Dendritic cell treated with granulocyte-macrophage colony-stimulating factor and Interleukin-4, amounts not matched to agents 40 ng/mL and 50 ng/mL, for 4 days (primary cell): ENCODE data around the gene INHBC.
"Not testable (repeated sequence)": the region's sequence is repeated elsewhere in the genome, so short reads cannot be mapped to it uniquely, and the experiment has no call there.

Experiments used
- H3K27ac Mint-ChIP-seq: one replicate; pipeline ENCODE4 v1.8.0; 2022; ENCODE audit warnings: mild to moderate bottlenecking, mixed read lengths
- H3K27me3 Mint-ChIP-seq: one replicate; pipeline ENCODE4 v1.8.0; 2022; ENCODE audit warnings: mild to moderate bottlenecking, mixed read lengths
- H3K36me3 Mint-ChIP-seq: one replicate; pipeline ENCODE4 v1.8.0; 2022; ENCODE audit warnings: low read depth, mixed read lengths
- H3K4me1 Mint-ChIP-seq: one replicate; pipeline ENCODE4 v1.8.0; 2022; ENCODE audit warnings: low read depth, mixed read lengths
- H3K4me3 Mint-ChIP-seq: one replicate; pipeline ENCODE4 v1.8.0; 2022; ENCODE audit warnings: mild to moderate bottlenecking, moderate library complexity, mixed read lengths
- H3K9me3 Mint-ChIP-seq: one replicate; pipeline ENCODE4 v1.8.0; 2022; ENCODE audit warnings: mixed read lengths
- intact Hi-C: fragments of 100-400 bp; cut with micrococcal nuclease; formaldehyde crosslinking; loops from one replicate; pipeline ENCODE4 v1.15.0; 2022

Gene INHBC

DNA sequence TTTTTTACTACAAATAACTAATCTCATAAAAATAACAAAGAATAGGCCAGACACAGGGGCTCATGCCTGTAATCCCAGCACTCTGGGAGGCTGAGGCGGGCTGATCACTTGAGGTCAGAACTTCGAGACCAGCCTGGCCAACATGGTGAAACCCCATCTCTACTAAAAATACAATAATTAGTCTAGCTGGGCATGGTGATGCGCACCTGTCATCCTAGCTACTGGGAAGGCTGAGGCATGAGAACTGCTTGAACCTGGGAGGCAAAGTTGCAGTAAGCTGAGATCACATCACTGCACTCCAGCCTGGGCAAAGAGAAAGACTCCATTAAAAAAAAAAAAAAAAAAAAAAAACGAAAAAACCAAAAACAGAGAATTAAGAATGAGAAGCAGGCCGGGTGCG lies 20.4 kb upstream of the INHBC start:
- H3K36me3 Mint-ChIP-seq: peaks cover 52% of the 10 kb centered on the region
- H3K4me3 Mint-ChIP-seq, H3K27ac Mint-ChIP-seq, intact Hi-C loops, H3K27me3 Mint-ChIP-seq, H3K9me3 Mint-ChIP-seq: not testable (repeated sequence)
- H3K4me1 Mint-ChIP-seq: peaks cover 22% of the 10 kb centered on the region

DNA sequence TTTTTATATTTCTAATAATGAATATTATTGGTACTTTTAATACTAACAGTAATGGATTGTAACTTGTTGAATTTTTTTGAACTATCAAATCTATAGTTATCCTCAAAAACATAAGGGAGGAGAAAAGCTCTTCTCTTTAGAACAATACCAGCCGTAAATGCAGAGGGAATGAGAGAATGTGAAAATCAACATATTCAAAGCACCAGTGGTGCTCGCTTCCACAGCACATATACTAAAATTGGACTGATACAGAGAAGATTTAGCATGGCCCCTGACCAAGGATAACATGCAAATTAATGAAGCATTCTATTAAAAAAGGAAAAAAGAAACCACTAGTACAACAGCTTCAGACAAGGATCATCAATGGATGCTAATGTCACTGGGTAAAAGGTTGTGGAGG lies 19.5 kb upstream of the INHBC start:
- Mint-ChIP-seq H3K27me3 (no peaks in the 10 kb centered on the region), H3K4me3 (no peak overlapping the region), H3K27ac (no peak overlapping the region), H3K4me1 (peaks cover 24% of the 10 kb centered on the region), H3K9me3 (no peaks in the 10 kb centered on the region), H3K36me3 (peaks cover 61% of the 10 kb centered on the region)
- intact Hi-C loops: no loop called here

DNA sequence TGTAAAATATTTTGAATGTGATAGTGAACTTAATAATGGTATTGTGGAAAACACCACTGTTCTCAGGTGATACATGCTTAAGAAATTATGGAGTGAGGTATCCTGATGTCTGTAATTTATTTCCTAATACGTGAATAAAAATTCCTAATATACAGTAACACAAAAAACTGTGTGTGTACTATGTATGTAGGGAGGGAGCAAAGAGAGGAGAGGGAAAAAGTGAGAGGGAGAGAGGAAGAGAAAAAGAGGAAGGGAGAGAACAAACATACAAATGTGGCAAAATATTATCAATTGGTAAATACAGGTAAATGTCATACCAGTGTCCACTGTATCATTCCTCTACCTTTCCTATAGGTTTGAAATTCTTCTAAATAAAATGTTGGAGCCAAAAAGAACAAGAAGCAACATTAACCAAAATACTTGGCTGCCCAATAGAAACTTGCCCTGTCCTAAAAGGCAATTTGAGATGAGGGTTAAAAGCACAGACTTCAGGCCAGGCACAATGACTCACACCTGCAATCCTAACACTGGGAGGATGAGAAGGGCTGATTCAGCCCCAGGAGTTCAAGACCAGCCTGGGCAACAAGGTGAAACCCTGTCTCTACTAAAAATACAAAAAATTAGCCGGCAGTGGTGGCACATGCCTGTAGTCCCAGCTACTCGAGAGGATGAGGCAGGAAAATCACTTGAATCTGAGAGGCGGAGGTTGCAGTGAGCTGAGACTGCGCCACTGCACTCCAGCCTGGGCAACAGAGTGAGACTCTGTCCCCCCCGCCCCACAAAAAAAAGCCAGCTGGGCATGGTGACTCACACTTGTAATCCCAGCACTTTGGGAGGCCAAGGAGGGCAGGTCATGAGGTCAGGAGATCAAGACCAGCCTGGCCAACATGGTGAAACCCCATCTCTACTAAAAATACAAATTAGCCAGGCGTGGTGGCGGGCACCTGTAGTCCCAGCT lies 18.3 kb upstream of the INHBC start:
- peaks cover 72% of the 10 kb centered on the region for H3K36me3 Mint-ChIP-seq
- H3K27ac Mint-ChIP-seq: no peak overlapping the region
- H3K4me3 Mint-ChIP-seq: no peak overlapping the region
- peaks cover 29% of the 10 kb centered on the region for H3K4me1 Mint-ChIP-seq
- intact Hi-C loops: no loop called here
- no peaks in the 10 kb centered on the region for H3K9me3 Mint-ChIP-seq
- H3K27me3 Mint-ChIP-seq: no peaks in the 10 kb centered on the region

DNA sequence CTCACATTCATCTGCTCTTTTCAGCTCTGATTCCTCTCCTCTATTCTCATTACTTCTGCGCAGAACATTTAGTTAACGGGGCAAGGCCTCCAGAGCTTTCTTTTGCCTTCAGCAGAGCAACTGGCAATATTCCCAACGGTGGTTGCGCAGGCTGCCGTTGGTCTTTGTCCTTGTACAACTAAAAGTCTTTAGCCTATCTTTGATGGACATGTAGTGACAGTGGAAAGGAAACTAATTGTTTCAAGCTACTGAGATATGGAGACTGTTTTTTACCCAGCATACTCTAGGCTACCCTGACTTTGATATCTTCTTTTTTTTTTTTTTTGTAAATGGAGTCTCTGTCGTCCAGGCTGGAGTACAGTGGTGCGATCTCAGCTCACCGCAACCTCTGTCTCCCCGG lies 16.3 kb upstream of the INHBC start:
- Mint-ChIP-seq H3K9me3 (no peaks in the 10 kb centered on the region), H3K4me1 (peaks cover 24% of the 10 kb centered on the region), H3K36me3 (peaks cover 75% of the 10 kb centered on the region), H3K27me3 (no peaks in the 10 kb centered on the region), H3K4me3 (no peak overlapping the region), H3K27ac (no peak overlapping the region)
- intact Hi-C loops: no loop called here

DNA sequence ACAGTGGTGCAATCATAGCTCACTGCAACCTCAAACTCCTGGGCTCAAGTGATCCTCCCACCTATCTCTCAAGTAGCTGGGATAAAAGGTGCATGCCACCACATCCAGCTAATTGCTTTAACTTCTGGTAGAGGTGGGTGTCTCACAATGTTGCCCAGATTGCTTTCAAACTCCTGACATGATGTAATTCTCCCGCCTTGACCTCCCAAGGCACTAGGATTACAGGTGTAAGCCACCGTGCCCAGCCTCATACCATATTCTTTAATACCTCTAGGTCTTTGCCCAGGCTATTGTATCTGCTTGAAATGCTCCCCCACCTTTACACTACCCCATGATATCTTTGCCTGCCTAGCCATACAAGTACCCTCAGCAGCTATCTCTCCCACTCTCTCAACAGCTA lies 15.1 kb upstream of the INHBC start:
- Mint-ChIP-seq H3K4me3 (no peak overlapping the region), H3K9me3 (no peaks in the 10 kb centered on the region), H3K4me1 (peaks cover 24% of the 10 kb centered on the region), H3K27me3 (no peaks in the 10 kb centered on the region), H3K27ac (no peak overlapping the region), H3K36me3 (peaks cover 75% of the 10 kb centered on the region)
- intact Hi-C loops: no loop called here

DNA sequence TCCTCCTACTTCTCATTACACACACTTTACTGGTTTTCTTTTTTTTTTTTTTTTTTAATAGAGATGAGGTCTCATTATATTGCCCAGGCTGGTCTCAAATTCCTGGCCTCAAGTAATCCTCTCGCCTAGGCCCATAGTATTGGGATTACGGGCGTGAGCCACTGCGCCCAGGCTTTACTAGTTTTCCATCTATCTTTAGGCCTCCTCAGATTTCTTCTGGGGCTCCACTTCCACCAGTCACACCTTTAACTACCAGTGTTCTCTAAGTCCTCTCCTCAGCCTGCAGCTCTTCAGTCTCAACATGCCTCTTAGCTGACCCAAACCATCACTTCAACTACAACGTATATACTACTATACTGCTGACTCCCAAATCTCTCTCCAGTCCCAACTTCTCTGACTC lies 14.1 kb upstream of the INHBC start:
- Mint-ChIP-seq H3K9me3 (no peaks in the 10 kb centered on the region), H3K27me3 (no peaks in the 10 kb centered on the region), H3K36me3 (peaks cover 77% of the 10 kb centered on the region), H3K4me3 (no peak overlapping the region), H3K4me1 (peaks cover 24% of the 10 kb centered on the region), H3K27ac (no peak overlapping the region)
- intact Hi-C loops: no loop called here

DNA sequence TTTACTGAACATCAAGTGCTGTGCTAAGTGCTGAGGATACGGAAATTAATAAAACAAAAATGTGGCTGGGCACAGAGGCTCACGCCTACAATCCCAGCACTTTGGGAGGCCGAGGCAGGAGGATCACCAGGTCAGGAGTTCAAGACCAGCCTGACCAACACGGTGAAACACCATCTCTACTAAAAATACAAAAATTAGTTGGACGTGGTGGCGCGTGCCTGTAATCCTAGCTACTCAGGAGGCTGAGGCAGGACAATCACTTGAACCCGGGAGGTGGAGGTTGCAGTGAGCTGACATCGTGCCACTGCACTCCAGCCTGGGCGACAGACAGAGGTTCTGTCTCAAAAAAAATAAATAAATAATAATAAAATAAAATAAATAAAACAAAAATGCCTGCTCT lies 7.6 kb upstream of the INHBC start:
- H3K27me3 Mint-ChIP-seq, H3K4me3 Mint-ChIP-seq, H3K27ac Mint-ChIP-seq, H3K9me3 Mint-ChIP-seq, intact Hi-C loops: not testable (repeated sequence)
- peaks cover 27% of the 10 kb centered on the region for H3K4me1 Mint-ChIP-seq
- H3K36me3 Mint-ChIP-seq: peaks cover 44% of the 10 kb centered on the region

DNA sequence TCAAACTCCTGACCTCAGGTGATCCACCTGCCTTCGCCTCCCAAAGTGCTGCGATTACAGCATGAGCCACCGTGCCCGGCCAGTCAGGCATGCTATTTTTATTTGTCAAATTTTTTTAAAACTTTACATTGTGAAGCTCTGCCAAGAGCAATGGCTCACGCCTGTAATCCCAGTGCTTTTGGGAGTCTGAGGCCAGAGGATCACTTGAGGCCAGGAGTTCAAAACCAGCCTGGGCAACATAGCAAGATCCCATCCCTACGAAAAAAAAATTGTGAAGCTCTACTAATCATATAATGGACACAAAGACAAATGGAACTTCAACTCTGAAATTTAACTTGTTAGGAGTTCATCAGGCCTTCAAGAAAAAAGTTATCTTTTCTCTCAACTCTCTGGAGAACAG lies 5.6 kb upstream of the INHBC start:
- Mint-ChIP-seq H3K27me3 (no peaks in the 10 kb centered on the region), H3K4me3 (peak overlapping the region; percentile 64), H3K4me1 (peaks cover 27% of the 10 kb centered on the region), H3K9me3 (no peaks in the 10 kb centered on the region), H3K36me3 (peaks cover 24% of the 10 kb centered on the region), H3K27ac (peak overlapping the region; percentile 98)
- intact Hi-C loops: no loop called here

DNA sequence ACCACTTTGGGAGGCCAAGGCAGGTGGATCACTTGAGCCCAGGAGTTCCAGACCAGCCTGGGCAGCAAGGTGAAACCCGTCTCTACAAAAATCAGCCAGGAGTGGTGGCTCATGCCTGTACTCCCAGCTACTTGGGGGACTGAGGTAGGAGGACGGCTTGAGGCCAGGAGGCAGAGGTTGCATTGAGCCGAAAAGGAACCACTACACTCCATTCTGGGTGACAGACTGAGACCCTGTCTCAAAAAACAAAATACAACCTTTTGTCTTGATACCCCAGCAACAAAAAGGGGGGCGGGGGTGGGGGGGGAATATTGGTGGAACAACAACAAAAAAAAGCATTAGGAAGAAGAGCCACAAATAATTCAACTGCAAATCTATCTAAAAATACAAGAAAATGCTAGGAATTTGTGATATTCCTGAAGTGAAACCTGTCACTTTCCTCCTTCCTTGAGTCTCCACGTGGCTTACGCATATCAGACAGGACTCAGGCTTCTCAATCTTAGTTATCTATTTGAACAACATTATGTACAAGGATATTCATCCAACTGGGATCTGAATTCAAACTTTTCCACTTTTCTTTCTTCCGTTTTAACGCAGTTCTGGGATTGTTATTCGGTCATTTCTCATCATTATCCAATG lies 5.0 kb upstream of the INHBC start:
- H3K4me1 Mint-ChIP-seq: peaks cover 27% of the 10 kb centered on the region
- H3K27me3 Mint-ChIP-seq: no peaks in the 10 kb centered on the region
- H3K4me3 Mint-ChIP-seq: peak overlapping the region; percentile 88
- no peaks in the 10 kb centered on the region for H3K9me3 Mint-ChIP-seq
- H3K27ac Mint-ChIP-seq: peak overlapping the region; percentile 98
- H3K36me3 Mint-ChIP-seq: peaks cover 18% of the 10 kb centered on the region
- intact Hi-C loops: no loop called here

DNA sequence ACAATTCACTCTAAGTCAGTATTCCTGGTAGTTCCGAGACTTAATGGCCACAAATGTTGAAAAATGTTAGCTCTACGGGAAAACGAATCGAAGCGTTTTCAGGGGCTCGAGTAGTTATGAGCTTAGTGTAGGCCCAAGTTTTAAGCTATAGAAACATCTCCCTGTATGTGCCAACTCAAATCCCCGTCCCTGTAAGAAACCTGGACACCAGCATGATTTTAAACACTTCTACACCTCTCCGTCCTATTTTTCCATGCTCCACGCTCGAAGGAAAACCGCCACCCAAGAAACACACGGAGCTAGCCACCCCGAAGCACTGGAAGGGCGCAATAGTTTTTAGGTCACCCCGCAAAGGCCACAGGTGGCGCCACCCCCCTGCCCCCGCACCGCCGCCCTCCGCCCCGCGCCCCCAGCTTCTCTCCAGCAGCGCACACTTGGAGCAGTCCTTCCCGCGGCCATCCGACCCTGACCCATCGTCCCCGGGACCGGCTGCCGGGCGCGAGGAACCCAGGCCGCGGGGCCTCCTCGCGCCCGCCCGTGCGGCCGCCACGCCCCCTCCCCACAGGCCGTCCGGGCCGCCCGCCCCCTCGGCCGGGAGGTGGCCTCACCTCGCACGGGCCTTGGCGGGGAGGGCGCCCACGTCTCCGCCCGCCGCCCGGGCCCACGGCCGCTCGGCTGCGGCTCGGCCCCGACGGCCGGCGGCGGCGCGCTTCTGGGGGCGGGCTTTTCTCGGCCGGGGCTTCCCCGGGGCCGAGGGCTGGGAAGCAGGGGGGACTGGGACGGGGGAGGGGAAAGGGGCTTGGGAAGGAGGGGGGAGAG lies 4.3 kb upstream of the INHBC start:
- no peaks in the 10 kb centered on the region for H3K9me3 Mint-ChIP-seq
- H3K4me1 Mint-ChIP-seq: peaks cover 31% of the 10 kb centered on the region
- H3K27me3 Mint-ChIP-seq: no peaks in the 10 kb centered on the region
- peaks cover 14% of the 10 kb centered on the region for H3K36me3 Mint-ChIP-seq
- H3K27ac Mint-ChIP-seq: peak overlapping the region; percentile 98
- peak overlapping the region; percentile 88 for H3K4me3 Mint-ChIP-seq
- intact Hi-C loops: no loop called here

DNA sequence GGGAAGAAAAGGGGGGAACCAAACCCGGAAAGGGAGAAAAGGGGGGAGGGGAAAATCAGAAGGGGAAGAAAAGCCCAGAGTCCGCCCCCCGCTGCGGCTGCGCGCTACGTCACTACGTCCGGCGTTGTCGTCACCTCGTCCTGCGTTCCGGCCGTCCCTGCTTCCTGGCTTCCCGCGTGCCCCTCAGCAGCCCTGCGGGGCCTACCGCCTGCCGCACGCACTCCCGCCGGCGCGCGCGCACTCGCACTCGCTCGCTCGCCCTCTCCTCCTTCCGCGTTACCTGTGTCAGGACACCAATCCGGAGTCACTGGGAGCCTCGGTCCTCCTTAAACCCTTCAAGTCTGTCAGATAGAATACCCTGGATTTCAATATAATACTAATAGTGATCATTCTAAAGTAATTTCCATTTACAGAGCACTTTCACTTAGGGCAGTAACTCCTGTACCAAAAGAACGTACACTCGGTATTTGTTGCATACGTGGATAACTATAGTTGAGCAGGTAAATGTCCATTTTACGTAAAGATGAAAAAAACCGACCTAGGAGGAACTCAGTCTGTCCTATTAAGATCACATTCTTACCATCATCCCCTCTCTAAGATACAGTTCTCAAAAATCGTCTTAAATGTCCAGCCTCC lies 3.5 kb upstream of the INHBC start, which contains the start of gene R3HDM2:
Gene R3HDM2 (minus strand): TSS at position 113 of the 636 bp plus-strand sequence. CDS start 120,615 bp downstream, outside the sequence.
- no peaks in the 10 kb centered on the region for H3K9me3 Mint-ChIP-seq
- H3K27ac Mint-ChIP-seq: peak within 1 kb of the TSS; percentile 98
- peaks cover 7% of the 10 kb centered on the region for H3K36me3 Mint-ChIP-seq
- H3K27me3 Mint-ChIP-seq: no peaks in the 10 kb centered on the region
- peak within 1 kb of the TSS; percentile 88 for H3K4me3 Mint-ChIP-seq
- intact Hi-C loops: no loop called here
- peaks cover 34% of the 10 kb centered on the region for H3K4me1 Mint-ChIP-seq

DNA sequence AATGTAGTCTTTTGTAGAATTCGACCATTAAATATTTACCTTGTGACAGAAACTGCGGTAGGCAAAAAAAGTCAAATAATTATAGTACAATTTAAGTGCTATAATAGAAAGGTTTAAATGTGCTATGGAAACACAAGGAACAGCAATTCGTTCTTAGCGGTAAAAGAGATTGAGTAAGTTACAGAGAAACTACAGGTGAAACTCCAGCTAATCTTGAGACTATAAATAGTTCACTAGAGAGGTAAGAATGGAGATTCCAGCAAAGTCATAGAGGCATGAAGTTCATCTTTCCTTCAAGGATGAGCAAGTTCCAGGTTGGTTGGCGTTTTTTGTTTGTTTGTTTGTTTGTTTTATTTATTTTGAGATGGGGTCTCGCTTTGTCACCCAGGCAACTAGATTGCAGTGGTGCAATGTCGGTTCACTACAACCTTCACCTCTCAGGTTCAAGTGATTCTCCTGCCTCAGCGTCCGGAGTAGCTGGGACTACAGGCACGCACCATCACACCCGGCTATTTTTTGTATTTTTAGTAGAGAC lies 2.9 kb upstream of the INHBC start:
- Mint-ChIP-seq H3K9me3 (no peaks in the 10 kb centered on the region), H3K27me3 (no peaks in the 10 kb centered on the region), H3K4me3 (peak overlapping the region; percentile 86), H3K27ac (peak overlapping the region; percentile 98), H3K36me3 (peaks cover 7% of the 10 kb centered on the region), H3K4me1 (peaks cover 34% of the 10 kb centered on the region)
- intact Hi-C loops: no loop called here

DNA sequence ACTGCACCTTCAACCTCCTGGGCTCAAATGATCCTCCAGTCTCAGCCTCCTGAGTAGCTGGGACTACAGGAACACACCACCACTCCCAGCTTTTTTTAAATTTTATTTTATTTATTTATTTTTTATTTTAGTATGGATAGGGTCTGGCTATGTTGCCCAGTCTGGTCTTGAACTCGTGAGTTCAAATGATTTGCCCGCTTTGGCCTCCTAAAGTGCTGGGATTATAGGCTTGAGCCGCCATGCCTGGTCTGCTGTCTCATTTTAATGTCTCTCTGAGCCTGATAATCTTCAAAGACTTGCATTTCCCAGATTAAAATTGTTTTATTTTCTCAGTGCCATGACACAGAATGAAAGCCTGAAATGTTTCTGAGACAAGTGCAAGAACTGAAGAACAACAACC lies 1.2 kb upstream of the INHBC start:
- H3K27me3 Mint-ChIP-seq: no peaks in the 10 kb centered on the region
- H3K4me3 Mint-ChIP-seq: no peak overlapping the region
- no peak overlapping the region for H3K27ac Mint-ChIP-seq
- no peaks in the 10 kb centered on the region for H3K9me3 Mint-ChIP-seq
- peaks cover 7% of the 10 kb centered on the region for H3K36me3 Mint-ChIP-seq
- intact Hi-C loops: no loop called here
- H3K4me1 Mint-ChIP-seq: peaks cover 28% of the 10 kb centered on the region
